Urinary bladder (tissue), 4 donors: ENCODE results near the gene TBCD. TPM values are rescaled to one million over a fixed set of nuclear protein-coding genes. Genes with fewer than 3 reads are reported as not detected.
A peak's percentile ranks its signal among the peaks of the same experiment; 100 is the strongest.

Source experiments
- DNase-seq: peaks from one replicate; pipeline ENCODE4 v3.0.0-alpha.2; 2015; ENCODE audit errors: extremely low spot score
- H3K27ac ChIP-seq: one replicate; pipeline ENCODE4 v1.5.1; 2013; ENCODE audit warnings: low read depth, mild to moderate bottlenecking, moderate library complexity
- H3K36me3 ChIP-seq: one replicate; pipeline ENCODE4 v1.6.1; 2013; ENCODE audit warnings: mild to moderate bottlenecking, moderate library complexity; ENCODE audit not compliant: insufficient read depth
- H3K4me1 ChIP-seq: one replicate; pipeline ENCODE4 v1.6.1; 2013; ENCODE audit warnings: mild to moderate bottlenecking, moderate library complexity; ENCODE audit not compliant: insufficient read depth
- H3K4me3 ChIP-seq: one replicate; pipeline ENCODE4 v1.5.1; 2013; ENCODE audit warnings: low read depth, low read length
- WGBS: extraction: QIAGEN DNeasy Blood & Tissue Kit; methylation state at CpG from one replicate; pipeline ENCODE4 v1.1.7; 2013; 5-methylcytosine and 5-hydroxymethylcytosine counted together
- polyA plus RNA-seq: library from polyadenylated mRNA; stranded (reverse); fragments of 200-250 nt; gene quantifications from one replicate; pipeline ENCODE4 v1.2.3, GENCODE V29; 2013
- total RNA-seq: library from RNA; depleted of rRNA; stranded (reverse); fragments of >200 nt; gene quantifications from one replicate; pipeline ENCODE4 v1.2.3, GENCODE V29; 2014
- donor health status: healthy with polysubstance abuse.
- donor health status: healthy.

The TBCD gene
- total and polyA plus RNA-seq, 2 donors: 57.9 to 77.6 TPM

DNA sequence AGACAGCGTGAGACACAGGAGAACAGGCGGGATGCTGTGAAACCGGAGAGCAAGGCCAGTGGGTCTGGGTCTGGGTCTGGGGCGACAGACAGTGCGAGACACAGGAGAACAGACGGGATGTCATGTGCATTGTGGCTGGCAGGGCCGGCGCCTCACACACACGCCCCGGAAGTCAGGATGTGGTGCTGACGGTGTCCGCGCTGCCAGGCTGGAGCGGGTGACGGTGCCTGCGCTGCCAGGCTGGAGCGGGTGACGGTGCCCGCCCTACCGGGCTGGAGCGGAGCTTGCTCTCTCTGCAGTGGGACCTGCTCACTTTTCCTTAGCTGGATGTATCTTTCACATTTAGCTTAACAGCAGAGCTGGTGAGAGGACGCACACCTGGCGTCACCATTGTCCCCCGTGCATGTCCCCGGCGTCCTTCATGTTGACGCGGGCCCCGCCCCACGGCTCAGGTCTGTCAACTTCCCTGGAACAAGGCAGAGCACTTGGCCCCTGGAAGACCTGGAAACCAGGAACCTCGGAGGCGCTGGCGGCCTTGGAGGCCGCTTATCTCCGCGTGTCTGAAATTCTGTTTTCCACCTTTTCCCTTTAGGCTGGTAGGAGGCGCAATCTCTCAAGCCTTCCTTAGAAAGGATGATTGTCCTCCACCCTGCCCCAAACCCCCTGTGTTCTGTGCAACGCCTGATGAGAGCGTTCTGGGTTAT is 131.0 kb downstream of the TBCD start:
- WGBS: 92% methylated on average over 39 of the region's 39 CpGs
- H3K27ac ChIP-seq: peak overlapping the region; percentile 43
- no peaks in the 10 kb centered on the region for H3K36me3 ChIP-seq

GRCh38 chr17:82883419-82884031 is 131.7 kb downstream of the TBCD start:
- Histone ChIP-seq H3K36me3 (no peaks in the 10 kb centered on the region), H3K4me3 (no peak overlapping the region), H3K4me1 (no peaks in the 10 kb centered on the region), H3K27ac (no peak overlapping the region)
- WGBS: 92% methylated on average over 23 of the region's 23 CpGs
- no peak for DNase-seq

More for the DNA sequence above, 131.0 kb downstream of the TBCD start:
- Histone ChIP-seq H3K4me3 (no peak overlapping the region), H3K4me1 (no peaks in the 10 kb centered on the region)
- DNase-seq: no peak

DNA sequence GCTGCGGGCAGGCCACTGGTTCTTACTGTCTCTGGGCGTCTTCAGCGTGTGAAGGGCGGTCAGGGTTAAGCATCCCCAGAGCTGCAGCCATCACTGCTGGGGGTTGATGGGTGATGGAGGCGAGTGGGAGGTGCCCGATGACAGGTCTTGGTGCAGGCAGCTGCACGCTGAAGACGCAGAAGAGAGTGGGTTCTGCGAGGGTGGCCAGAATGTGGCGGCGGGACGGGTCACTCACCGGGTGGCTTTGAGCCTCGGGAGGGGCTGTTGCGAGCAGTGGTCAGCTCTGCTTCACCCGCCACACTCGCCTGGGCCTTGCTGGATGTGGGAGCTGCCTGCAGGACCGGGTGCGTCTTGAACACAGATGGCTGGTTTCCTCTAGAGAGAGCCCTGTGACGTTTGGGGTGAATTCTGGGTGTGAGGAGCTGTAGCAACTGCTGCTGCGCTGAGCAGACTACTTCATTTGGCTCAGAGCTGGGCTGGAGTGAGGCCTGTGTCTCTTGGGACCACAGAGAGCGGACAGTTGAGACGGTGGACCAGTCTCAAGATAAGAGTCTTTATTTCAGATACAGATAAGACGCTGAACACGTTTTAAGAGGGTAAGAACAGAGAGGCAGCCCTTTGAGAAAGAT is 132.6 kb downstream of the TBCD start:
- no peaks in the 10 kb centered on the region for H3K36me3 ChIP-seq
- WGBS: 84% methylated on average over 25 of the region's 25 CpGs
- no peak for DNase-seq
- H3K4me3 ChIP-seq: no peak overlapping the region
- no peaks in the 10 kb centered on the region for H3K4me1 ChIP-seq
- H3K27ac ChIP-seq: no peak overlapping the region

- DNase-seq: no peak
- H3K4me3 ChIP-seq: no peak overlapping the region
- no peaks in the 10 kb centered on the region for H3K36me3 ChIP-seq
- WGBS: 80% methylated on average over 5 of the region's 5 CpGs
- H3K27ac ChIP-seq: no peak overlapping the region
- H3K4me1 ChIP-seq: no peaks in the 10 kb centered on the region
Measured at GRCh38 chr17:82884970-82885353, 133.1 kb downstream of the TBCD start.

DNA sequence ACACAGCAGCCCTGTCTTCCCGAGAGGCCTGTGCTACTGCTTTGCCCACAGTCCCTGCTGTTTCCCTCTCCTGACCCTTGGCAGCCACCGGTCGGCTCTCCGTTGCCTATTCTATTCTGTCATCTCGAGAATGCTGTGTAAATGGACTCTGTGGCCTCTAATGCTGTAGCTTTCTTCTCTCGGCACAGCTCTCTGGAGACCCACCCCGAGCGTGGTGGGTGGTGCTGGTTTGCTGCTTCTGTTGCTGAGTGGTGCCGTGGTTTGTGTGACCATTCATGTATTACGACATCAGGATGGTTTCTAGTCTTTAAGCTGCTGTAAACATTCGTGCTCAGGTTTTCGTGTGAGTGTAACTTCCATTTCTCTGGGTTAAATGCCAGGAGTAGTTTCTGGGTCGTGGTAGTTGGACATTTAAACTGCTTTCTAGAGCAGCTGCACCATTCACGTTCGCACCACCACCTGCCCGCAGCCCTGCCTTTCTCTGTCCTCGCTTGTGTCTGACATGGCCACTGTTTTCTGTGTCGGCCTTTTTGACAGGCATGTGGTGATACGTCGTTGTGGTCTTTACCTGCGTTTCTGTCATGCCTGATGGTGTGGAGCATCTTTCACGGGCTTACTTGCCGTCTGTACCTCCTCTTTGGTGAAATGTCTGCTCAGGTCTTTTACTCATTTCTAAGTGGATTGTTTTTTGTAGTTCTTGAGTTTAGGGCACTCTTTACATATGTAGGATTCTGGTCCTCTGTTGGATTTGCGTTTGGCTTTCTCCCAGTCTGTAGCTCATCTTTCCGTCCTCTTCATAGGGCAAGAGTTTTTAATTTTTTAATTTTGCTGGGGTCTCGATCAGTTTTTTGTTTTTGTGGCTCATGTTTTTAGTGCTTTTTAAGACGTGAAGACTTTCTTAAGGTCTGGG is 135.6 kb downstream of the TBCD start:
- H3K27ac ChIP-seq: no peak overlapping the region
- no peak for DNase-seq
- WGBS: 84% methylated on average over 27 of the region's 27 CpGs
- H3K4me3 ChIP-seq: no peak overlapping the region
- H3K4me1 ChIP-seq: no peaks in the 10 kb centered on the region
- H3K36me3 ChIP-seq: no peaks in the 10 kb centered on the region

DNA sequence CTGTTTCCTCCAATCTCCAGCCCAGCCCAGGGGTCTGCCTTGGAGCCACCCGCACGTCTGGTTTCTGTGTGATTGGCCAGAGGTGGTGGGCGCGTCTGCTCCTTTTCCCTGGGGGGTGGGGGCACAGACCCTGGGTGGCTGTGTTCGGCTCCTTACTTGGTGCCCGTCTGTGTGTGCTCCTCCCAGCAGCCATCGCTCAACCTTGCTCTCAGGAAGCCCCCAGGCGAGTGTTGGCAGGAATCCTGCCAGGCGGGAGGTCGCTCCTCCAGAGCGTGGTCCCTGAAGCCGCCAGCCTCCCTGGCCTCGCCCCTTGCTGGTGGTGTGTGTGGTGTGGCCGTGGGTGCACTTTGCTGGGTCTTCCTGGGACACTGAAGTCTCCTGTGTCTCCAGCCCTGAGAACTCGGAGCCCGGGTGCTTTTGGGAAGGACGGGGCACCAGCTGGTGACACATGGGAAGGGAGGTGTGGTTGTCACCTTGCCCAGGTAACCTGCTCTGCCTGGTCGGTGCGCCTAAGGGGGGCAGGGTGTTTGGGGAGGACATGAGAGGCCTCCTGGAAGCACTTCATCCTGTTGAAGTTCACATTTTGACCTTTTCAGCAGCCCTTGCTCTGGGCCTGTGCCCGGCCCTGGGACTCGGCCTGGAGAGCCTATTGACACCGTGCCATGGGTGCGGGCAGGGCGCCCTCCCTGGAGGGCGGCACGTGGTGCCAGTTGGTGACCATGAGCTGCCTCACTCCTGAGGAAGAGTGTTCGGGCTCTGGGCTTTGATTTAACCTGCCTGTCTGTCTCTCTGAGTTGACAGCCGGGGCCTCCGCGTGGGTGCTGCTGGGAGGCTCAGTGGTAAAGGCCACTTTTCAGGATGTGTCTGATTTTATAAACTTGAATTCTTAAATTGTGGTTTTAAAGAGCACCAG is 137.0 kb downstream of the TBCD start:
- WGBS: 85% methylated on average over 30 of the region's 30 CpGs
- no peaks in the 10 kb centered on the region for H3K36me3 ChIP-seq
- H3K27ac ChIP-seq: peak overlapping the region; percentile 92
- no peak for DNase-seq
- H3K4me3 ChIP-seq: no peak overlapping the region
- peaks cover 2% of the 10 kb centered on the region for H3K4me1 ChIP-seq

- peak overlapping the region; percentile 92 for H3K27ac ChIP-seq
Measured at GRCh38 chr17:82889496-82890338, 137.9 kb downstream of the TBCD start.

DNA sequence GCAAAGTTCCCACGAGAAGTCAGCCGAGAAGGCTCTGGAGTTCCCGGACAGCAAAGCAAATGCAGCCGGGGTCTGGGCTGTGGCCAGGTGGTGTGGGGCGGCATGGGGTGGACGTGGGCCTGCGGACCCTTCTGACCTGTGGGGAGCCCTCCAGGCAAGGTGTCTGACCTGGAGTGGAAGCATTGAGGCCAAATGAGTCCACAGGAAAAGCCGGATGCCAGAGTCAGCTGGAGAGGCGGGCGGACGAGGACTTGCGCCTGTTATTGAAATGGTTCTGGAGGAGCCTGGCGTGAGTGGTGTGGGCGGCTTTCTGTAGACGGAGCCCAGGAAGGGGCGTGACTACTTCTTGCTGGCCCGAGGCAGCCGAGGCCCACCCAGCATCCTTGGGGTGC is 138.5 kb downstream of the TBCD start:
- Histone ChIP-seq H3K27ac (peak overlapping the region; percentile 88), H3K4me3 (no peak overlapping the region), H3K36me3 (no peaks in the 10 kb centered on the region), H3K4me1 (peaks cover 2% of the 10 kb centered on the region)
- 85% methylated on average over 18 of the region's 18 CpGs for WGBS
- DNase-seq: no peak

More at GRCh38 chr17:82889496-82890338, 137.9 kb downstream of the TBCD start:
- 83% methylated on average over 28 of the region's 28 CpGs for WGBS
- H3K36me3 ChIP-seq: no peaks in the 10 kb centered on the region
- peaks cover 2% of the 10 kb centered on the region for H3K4me1 ChIP-seq
- H3K4me3 ChIP-seq: no peak overlapping the region
- no peak for DNase-seq

- Histone ChIP-seq H3K4me3 (no peak overlapping the region), H3K36me3 (no peaks in the 10 kb centered on the region), H3K4me1 (peaks cover 2% of the 10 kb centered on the region), H3K27ac (no peak overlapping the region)
- no peak for DNase-seq
- WGBS: 92% methylated on average over 29 of the region's 29 CpGs
Measured at GRCh38 chr17:82890926-82891678, 139.2 kb downstream of the TBCD start.

GRCh38 chr17:82891911-82892310 is 140.0 kb downstream of the TBCD start:
- 95% methylated on average over 10 of the region's 10 CpGs for WGBS
- H3K4me1 ChIP-seq: peaks cover 2% of the 10 kb centered on the region
- H3K36me3 ChIP-seq: no peaks in the 10 kb centered on the region
- no peak overlapping the region for H3K27ac ChIP-seq
- no peak for DNase-seq
- no peak overlapping the region for H3K4me3 ChIP-seq

GRCh38 chr17:82892899-82893565 is 141.2 kb downstream of the TBCD start:
- no peaks in the 10 kb centered on the region for H3K36me3 ChIP-seq
- no peak overlapping the region for H3K4me3 ChIP-seq
- peak overlapping the region; percentile 26 for H3K27ac ChIP-seq
- 47% methylated on average over 26 of the region's 26 CpGs for WGBS
- no peak for DNase-seq
- H3K4me1 ChIP-seq: peaks cover 2% of the 10 kb centered on the region
